Endothelial cell of umbilical vein (primary cell): ENCODE data around the gene PROZ. TPM values are rescaled to one million over a fixed set of nuclear protein-coding genes. Genes with fewer than 3 reads are reported as not detected.

Experiments used
- BruUV-seq: library from RNA; stranded (reverse); fragments of 400-500 nt; replicated peaks from 2 replicates; lab custom pipeline; 2021; lab: Mats Ljungman, UMichigan
- CTCF ChIA-PET: fragments of 300-600, 350-600 bp; sonication (Branson Sonifier 250); formaldehyde crosslinking; loops from one replicate; lab custom pipeline; 2021; ENCODE audit warnings: antibody characterized with exemption, inconsistent platforms; lab: Charles Lee
- POLR2A ChIA-PET: fragments of 300-600, 350-600 bp; sonication (Branson Sonifier 250); formaldehyde crosslinking; loops from one replicate; lab custom pipeline; 2021; ENCODE audit warnings: antibody characterized with exemption, inconsistent platforms; lab: Charles Lee
- DNase-seq: peaks from one replicate; pipeline ENCODE4 v3.0.0-alpha.2; 2011; ENCODE audit warnings: low read depth, low spot score
- FAIRE-seq: peaks from 2 replicates; lab custom pipeline; 2011; peaks lifted over from hg19 to GRCh38; lab: Jason Lieb, UNC
- H2AFZ ChIP-seq: 2 replicates; pipeline ENCODE4 v1.6.0; 2012; ENCODE audit warnings: low read depth, low read length, control low read depth, inconsistent platforms
- H3K27ac ChIP-seq: 2 replicates; pipeline ENCODE4 v1.5.1; 2011; ENCODE audit warnings: low read depth, mild to moderate bottlenecking, control low read depth, low read length, moderate library complexity; ENCODE audit not compliant: insufficient read depth
- H3K27me3 ChIP-seq, 2 experiments: 2 replicates each; pipeline versions ENCODE4 v1.6.0 to v1.6.1; 2011; ENCODE audit warnings: low read length in 2 of 2, mixed read lengths in 1 of 2; ENCODE audit not compliant: control insufficient read depth in 2 of 2, insufficient read depth in 2 of 2
- H3K36me3 ChIP-seq, 2 experiments: 2 replicates in 1 of 2; 3 replicates in 1 of 2; pipeline ENCODE4 v1.5.1; 2011; ENCODE audit warnings: low read length in 2 of 2, mild to moderate bottlenecking in 1 of 2, moderate library complexity in 1 of 2; ENCODE audit not compliant: control insufficient read depth in 2 of 2, insufficient read depth in 2 of 2; ENCODE audit errors: extremely low read depth in 1 of 2
- H3K4me1 ChIP-seq: 3 replicates; pipeline ENCODE4 v1.5.1; 2011; ENCODE audit warnings: mild to moderate bottlenecking, low read length; ENCODE audit not compliant: control insufficient read depth, insufficient read depth; ENCODE audit errors: extremely low read depth
- H3K4me2 ChIP-seq: 2 replicates; pipeline ENCODE4 v1.6.1; 2011; ENCODE audit warnings: low read length, control low read depth, mixed read lengths; ENCODE audit not compliant: insufficient read depth
- H3K4me3 ChIP-seq, 3 experiments: fragments of 200-600 bp in 1 of 3; sonication (generic), shearing (Covaris generic) in 1 of 3; replicated peaks in 1 of 3; 2 replicates each; pipeline ENCODE4 v1.5.1; 2011 to 2016; ENCODE audit warnings: control low read depth in 3 of 3, low read length in 3 of 3, mild to moderate bottlenecking in 2 of 3, inconsistent platforms in 1 of 3, low read depth in 1 of 3, moderate library complexity in 1 of 3; ENCODE audit not compliant: insufficient read depth in 1 of 3
- H3K79me2 ChIP-seq: 2 replicates; pipeline ENCODE4 v1.6.0; 2012; ENCODE audit warnings: low read length, inconsistent platforms; ENCODE audit not compliant: control insufficient read depth, insufficient read depth
- H3K9ac ChIP-seq: replicated peaks from 2 replicates; pipeline ENCODE3; 2011; ENCODE audit warnings: low read length, control low read depth; ENCODE audit not compliant: insufficient read depth; ENCODE audit errors: extremely low read depth
- H3K9me1 ChIP-seq: replicated peaks from 3 replicates; pipeline ENCODE4 v1.6.0; 2011; ENCODE audit warnings: mild to moderate bottlenecking, low read length; ENCODE audit not compliant: control insufficient read depth, insufficient read depth; ENCODE audit errors: extremely low read depth
- H3K9me3 ChIP-seq: replicated peaks from 2 replicates; pipeline ENCODE4 v1.5.1; 2012; ENCODE audit warnings: low read length, inconsistent platforms; ENCODE audit not compliant: control insufficient read depth, insufficient read depth
- H4K20me1 ChIP-seq: replicated peaks from 2 replicates; pipeline ENCODE3; 2011; ENCODE audit warnings: mild to moderate bottlenecking, low read length; ENCODE audit not compliant: control insufficient read depth, insufficient read depth; ENCODE audit errors: extremely low read depth
- CTCF ChIP-seq, 2 donors: IDR thresholded peaks; 1 replicate in 1 of 2; 2 replicates in 1 of 2; pipeline ENCODE4 v1.5.1; 2011; ENCODE audit warnings: low read length in 2 of 2, mild to moderate bottlenecking in 2 of 2, moderate library complexity in 2 of 2, control low read depth in 1 of 2, inconsistent platforms in 1 of 2, low read depth in 1 of 2; ENCODE audit not compliant: insufficient read depth in 1 of 2; ENCODE audit errors: extremely low read depth in 1 of 2
- EZH2 ChIP-seq: IDR thresholded peaks from 2 replicates; pipeline ENCODE4 v1.6.1; 2012; ENCODE audit warnings: borderline replicate concordance, low read depth, mild to moderate bottlenecking, moderate library complexity, low read length, inconsistent platforms; ENCODE audit not compliant: severe bottlenecking
- FOS ChIP-seq: IDR thresholded peaks from 2 replicates; pipeline ENCODE4 v1.6.1; 2011; ENCODE audit warnings: mild to moderate bottlenecking, low read length, moderate library complexity, borderline replicate concordance; ENCODE audit not compliant: insufficient read depth
- GATA2 ChIP-seq: IDR thresholded peaks from 2 replicates; pipeline ENCODE4 v1.7.0; 2011; ENCODE audit warnings: low read depth, mild to moderate bottlenecking, moderate library complexity, mixed read lengths, low read length; ENCODE audit not compliant: insufficient read length, insufficient read depth
- JUN ChIP-seq: IDR thresholded peaks from 2 replicates; pipeline ENCODE4 v1.6.1; 2011; ENCODE audit warnings: borderline replicate concordance, low read depth; ENCODE audit not compliant: insufficient read length, insufficient read depth
- MYC ChIP-seq: IDR thresholded peaks from one replicate; pipeline ENCODE4 v1.6.1; 2011; ENCODE audit warnings: mild to moderate bottlenecking, low read depth, low read length
- POLR2A ChIP-seq: IDR thresholded peaks from 2 replicates; pipeline ENCODE4 v1.6.1; 2012; ENCODE audit warnings: low read depth, mild to moderate bottlenecking, control low read depth, low read length
- POLR2AphosphoS5 ChIP-seq: IDR thresholded peaks from 2 replicates; pipeline ENCODE4 v1.6.1; 2012; ENCODE audit warnings: low read depth, mild to moderate bottlenecking, control low read depth, low read length, moderate library complexity; ENCODE audit not compliant: insufficient read depth
- dilution Hi-C: fragments of 300-500 bp; cut with MboI; formaldehyde crosslinking; loops from one replicate; pipeline ENCODE4 v1.15.0; 2019; ENCODE audit warnings: low sequenced_read_pairs; ENCODE audit not compliant: extremely low pct_ligation_motif_present
- intact Hi-C: fragments of 100-400 bp; cut with micrococcal nuclease; formaldehyde crosslinking; loops from one replicate; pipeline ENCODE4 v1.10.0; 2022
- polyA plus RNA-seq, 4 experiments: library from polyadenylated mRNA; depleted of rRNA in 3 of 4; stranded (reverse) in 3 of 4; unstranded in 1 of 4; fragments of >200 nt; gene quantifications; 2 replicates each; pipeline versions ENCODE4 v1.2.1 to v1.2.3, GENCODE V29; 2011 to 2012; ENCODE audit warnings: missing spikeins in 1 of 4
- total RNA-seq: library from RNA; stranded (reverse); gene quantifications from 2 replicates; pipeline ENCODE4 v1.2.3, GENCODE V29; 2021
- TF ChIP-seq, protein P1 (sequence below): IDR thresholded peaks from 2 replicates; pipeline ENCODE4 v1.6.1; 2011; ENCODE audit not compliant: insufficient read depth, insufficient read length

The PROZ gene
- total and polyA plus RNA-seq, 2 donors (not counting 3 experiments of a cell fraction or from before 2014, with no cell fraction given) = not detected

DNA sequence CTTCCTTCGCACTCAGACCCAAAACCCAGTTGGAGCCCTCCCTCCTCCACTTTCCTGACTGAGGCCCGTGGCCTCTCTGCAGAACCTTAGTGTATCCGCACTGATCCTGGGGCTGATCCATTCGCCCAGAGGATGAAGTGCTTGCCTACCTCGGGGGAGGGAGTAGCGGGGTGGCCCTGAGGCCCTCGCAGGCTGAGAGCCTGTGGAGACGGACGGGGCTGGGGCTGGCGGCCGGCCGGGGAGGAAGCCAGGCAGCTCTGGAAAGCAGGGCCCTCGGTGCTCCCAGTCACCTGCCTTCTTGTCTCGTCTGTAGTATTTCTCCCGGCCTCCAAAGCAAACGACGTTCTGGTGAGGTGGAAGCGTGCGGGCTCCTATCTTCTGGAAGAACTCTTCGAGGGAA, 1.3 kb downstream of the PROZ start:
- Histone ChIP-seq H3K4me2 (no peak overlapping the region), H3K4me3 (no peak overlapping the region), H3K9me1 (no peaks in the 10 kb centered on the region), H4K20me1 (no peaks in the 10 kb centered on the region), H3K36me3 (no peaks in the 10 kb centered on the region), H3K9me3 (no peaks in the 10 kb centered on the region), H3K27ac (no peak overlapping the region), H3K9ac (no peak overlapping the region), H3K4me1 (no peaks in the 10 kb centered on the region), H3K79me2 (no peaks in the 10 kb centered on the region), H2AFZ (no peak overlapping the region), H3K27me3 (peaks cover 2% of the 10 kb centered on the region in 2 experiments)
- BruUV-seq = no TSS peak
- TF ChIP-seq, protein P1, sequence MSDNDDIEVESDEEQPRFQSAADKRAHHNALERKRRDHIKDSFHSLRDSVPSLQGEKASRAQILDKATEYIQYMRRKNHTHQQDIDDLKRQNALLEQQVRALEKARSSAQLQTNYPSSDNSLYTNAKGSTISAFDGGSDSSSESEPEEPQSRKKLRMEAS = no peak
- TF ChIP-seq CTCF (IDR thresholded peaks at IDR 0.05; ENCODE audit: extremely low read depth in 1 of 2, insufficient read depth in 1 of 2, low read depth in 1 of 2, low read length in 2 of 2) (no peak), MYC (no peak), GATA2 (no peak), EZH2 (no peak), JUN (no peak), POLR2A (no peak), POLR2AphosphoS5 (no peak), FOS (no peak)
- CTCF ChIA-PET = no interaction called here
- DNase-seq (no peak), FAIRE-seq (no peak)
- intact Hi-C loops = no loop called here
- dilution Hi-C loops = no loop called here
- POLR2A ChIA-PET = no interaction called here
